ENCODE data around the gene ST6GALNAC3.
"Not testable (repeated sequence)": the region's sequence is repeated elsewhere in the genome, so short reads cannot be mapped to it uniquely, and the experiment has no call there.

Gene ST6GALNAC3

DNA sequence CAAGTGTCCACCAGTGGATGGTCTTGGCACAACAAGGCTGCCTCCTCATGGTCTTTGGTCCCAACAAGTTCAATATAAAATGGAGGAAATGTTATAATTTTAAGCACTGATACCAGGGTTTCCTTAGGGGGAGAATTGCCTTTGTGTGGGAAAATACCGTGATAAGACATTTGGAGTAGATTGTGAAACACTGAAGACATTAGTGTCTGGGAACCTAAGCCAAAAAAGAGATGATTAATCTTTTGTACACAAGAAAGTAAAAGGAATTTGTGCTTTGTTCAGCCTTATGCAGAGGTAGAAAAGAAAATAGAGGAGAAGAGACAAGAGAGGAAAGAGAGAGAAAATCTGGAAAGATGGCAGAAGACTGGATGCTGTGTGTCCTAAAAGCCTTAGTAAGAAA is 36.1 kb downstream of the ST6GALNAC3 start:
- no peaks in the 10 kb centered on the region for H3K9me2 ChIP-seq (replicated peaks; ENCODE audit: low read depth, low read length)
- no peak overlapping the region for H2AFZ ChIP-seq (ENCODE audit: low read length)
- H3K36me3 ChIP-seq (ENCODE audit: insufficient read depth, low read length): no peaks in the 10 kb centered on the region
- H3K4me3 ChIP-seq (ENCODE audit: low read length, poor library complexity, severe bottlenecking): no peak overlapping the region
- no peaks in the 10 kb centered on the region for H3K9me3 ChIP-seq (ENCODE audit: insufficient read depth, low read depth, low read length)
- no peaks in the 10 kb centered on the region for H3K79me2 ChIP-seq (ENCODE audit: insufficient read depth, low read length)
- peaks cover 46% of the 10 kb centered on the region for H3K27me3 ChIP-seq (ENCODE audit: insufficient read depth, low read length, poor library complexity, severe bottlenecking)
- no peak overlapping the region for H3K9ac ChIP-seq (ENCODE audit: low read depth, low read length, poor library complexity, severe bottlenecking)
- H3K4me2 ChIP-seq (ENCODE audit: low read depth, low read length, poor library complexity, severe bottlenecking): no peak overlapping the region
- no peaks in the 10 kb centered on the region for H3F3A ChIP-seq (ENCODE audit: low read depth)
- no peaks in the 10 kb centered on the region for H3K4me1 ChIP-seq (ENCODE audit: insufficient read depth, low read length, poor library complexity, severe bottlenecking)
- no peaks in the 10 kb centered on the region for H4K20me1 ChIP-seq (ENCODE audit: insufficient read depth, low read length, poor library complexity, severe bottlenecking)
- TF ChIP-seq, protein P1, sequence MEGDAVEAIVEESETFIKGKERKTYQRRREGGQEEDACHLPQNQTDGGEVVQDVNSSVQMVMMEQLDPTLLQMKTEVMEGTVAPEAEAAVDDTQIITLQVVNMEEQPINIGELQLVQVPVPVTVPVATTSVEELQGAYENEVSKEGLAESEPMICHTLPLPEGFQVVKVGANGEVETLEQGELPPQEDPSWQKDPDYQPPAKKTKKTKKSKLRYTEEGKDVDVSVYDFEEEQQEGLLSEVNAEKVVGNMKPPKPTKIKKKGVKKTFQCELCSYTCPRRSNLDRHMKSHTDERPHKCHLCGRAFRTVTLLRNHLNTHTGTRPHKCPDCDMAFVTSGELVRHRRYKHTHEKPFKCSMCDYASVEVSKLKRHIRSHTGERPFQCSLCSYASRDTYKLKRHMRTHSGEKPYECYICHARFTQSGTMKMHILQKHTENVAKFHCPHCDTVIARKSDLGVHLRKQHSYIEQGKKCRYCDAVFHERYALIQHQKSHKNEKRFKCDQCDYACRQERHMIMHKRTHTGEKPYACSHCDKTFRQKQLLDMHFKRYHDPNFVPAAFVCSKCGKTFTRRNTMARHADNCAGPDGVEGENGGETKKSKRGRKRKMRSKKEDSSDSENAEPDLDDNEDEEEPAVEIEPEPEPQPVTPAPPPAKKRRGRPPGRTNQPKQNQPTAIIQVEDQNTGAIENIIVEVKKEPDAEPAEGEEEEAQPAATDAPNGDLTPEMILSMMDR (conservative IDR thresholded peaks at IDR 0.05; ENCODE audit: low read length): no peak
- TF ChIP-seq EZH2phosphoT487 (IDR thresholded peaks at IDR 0.05; ENCODE audit: borderline replicate concordance): no peak

DNA sequence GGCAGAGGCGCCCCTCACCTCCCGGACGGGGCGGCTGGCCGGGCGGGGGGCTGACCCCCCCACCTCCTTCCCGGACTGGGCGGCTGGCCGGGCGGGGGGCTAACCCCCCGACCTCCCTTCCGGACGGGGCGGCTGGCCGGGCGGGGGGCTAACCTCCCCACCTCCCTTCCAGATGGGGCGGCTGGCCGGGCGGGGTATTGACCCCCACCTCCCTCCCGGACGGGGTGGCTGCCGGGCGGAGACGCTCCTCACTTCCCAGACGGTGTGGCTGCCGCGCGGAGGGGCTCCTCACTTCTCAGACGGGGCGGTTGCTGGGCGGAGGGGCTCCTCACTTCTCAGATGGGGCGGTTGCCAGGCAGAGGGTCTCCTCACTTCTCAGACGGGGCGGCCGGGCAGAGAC is 37.8 kb downstream of the ST6GALNAC3 start:
- H3K9me2 ChIP-seq (replicated peaks; ENCODE audit: low read depth, low read length); H3K79me2 ChIP-seq (ENCODE audit: insufficient read depth, low read length); H2AFZ ChIP-seq (ENCODE audit: low read length); H3K4me3 ChIP-seq (ENCODE audit: low read length, poor library complexity, severe bottlenecking); H3K36me3 ChIP-seq (ENCODE audit: insufficient read depth, low read length); H3K9me3 ChIP-seq (ENCODE audit: insufficient read depth, low read depth, low read length); H4K20me1 ChIP-seq (ENCODE audit: insufficient read depth, low read length, poor library complexity, severe bottlenecking); H3F3A ChIP-seq (ENCODE audit: low read depth); H3K4me1 ChIP-seq (ENCODE audit: insufficient read depth, low read length, poor library complexity, severe bottlenecking); H3K9ac ChIP-seq (ENCODE audit: low read depth, low read length, poor library complexity, severe bottlenecking); H3K4me2 ChIP-seq (ENCODE audit: low read depth, low read length, poor library complexity, severe bottlenecking): not testable (repeated sequence)
- H3K27me3 ChIP-seq (ENCODE audit: insufficient read depth, low read length, poor library complexity, severe bottlenecking): peaks cover 39% of the 10 kb centered on the region

DNA sequence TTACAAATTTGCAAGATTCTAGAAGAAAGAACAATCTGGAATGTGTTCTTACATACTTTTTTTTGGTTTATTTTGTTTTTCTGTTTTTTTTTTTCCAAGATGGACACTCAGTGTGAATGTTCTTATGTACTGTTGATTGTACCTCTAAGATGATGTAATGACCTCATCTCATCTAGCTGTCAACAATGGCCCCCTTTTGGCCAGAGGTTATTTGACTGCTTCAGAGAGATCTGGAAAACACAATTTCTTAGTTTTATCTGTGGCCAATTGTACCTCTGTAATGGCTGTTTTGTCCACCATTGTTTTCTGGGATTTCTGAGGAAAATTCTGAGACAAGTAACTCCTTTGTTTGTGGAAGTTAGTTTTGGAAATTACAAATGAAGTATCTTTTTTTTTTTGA is 38.9 kb downstream of the ST6GALNAC3 start:
- Histone ChIP-seq H3K27me3 (ENCODE audit: insufficient read depth, low read length, poor library complexity, severe bottlenecking) (peaks cover 27% of the 10 kb centered on the region), H3K9me3 (ENCODE audit: insufficient read depth, low read depth, low read length) (no peaks in the 10 kb centered on the region), H2AFZ (ENCODE audit: low read length) (no peak overlapping the region), H3K4me1 (ENCODE audit: insufficient read depth, low read length, poor library complexity, severe bottlenecking) (no peaks in the 10 kb centered on the region), H3K79me2 (ENCODE audit: insufficient read depth, low read length) (no peaks in the 10 kb centered on the region), H3K4me3 (ENCODE audit: low read length, poor library complexity, severe bottlenecking) (no peak overlapping the region), H3K36me3 (ENCODE audit: insufficient read depth, low read length) (no peaks in the 10 kb centered on the region), H3K4me2 (ENCODE audit: low read depth, low read length, poor library complexity, severe bottlenecking) (no peak overlapping the region), H4K20me1 (ENCODE audit: insufficient read depth, low read length, poor library complexity, severe bottlenecking) (no peaks in the 10 kb centered on the region), H3K9me2 (replicated peaks; ENCODE audit: low read depth, low read length) (no peaks in the 10 kb centered on the region), H3F3A (ENCODE audit: low read depth) (no peaks in the 10 kb centered on the region), H3K9ac (ENCODE audit: low read depth, low read length, poor library complexity, severe bottlenecking) (no peak overlapping the region)
- TF ChIP-seq, protein P1 (conservative IDR thresholded peaks at IDR 0.05; ENCODE audit: low read length): no peak
- TF ChIP-seq EZH2phosphoT487 (IDR thresholded peaks at IDR 0.05; ENCODE audit: borderline replicate concordance): no peak

DNA sequence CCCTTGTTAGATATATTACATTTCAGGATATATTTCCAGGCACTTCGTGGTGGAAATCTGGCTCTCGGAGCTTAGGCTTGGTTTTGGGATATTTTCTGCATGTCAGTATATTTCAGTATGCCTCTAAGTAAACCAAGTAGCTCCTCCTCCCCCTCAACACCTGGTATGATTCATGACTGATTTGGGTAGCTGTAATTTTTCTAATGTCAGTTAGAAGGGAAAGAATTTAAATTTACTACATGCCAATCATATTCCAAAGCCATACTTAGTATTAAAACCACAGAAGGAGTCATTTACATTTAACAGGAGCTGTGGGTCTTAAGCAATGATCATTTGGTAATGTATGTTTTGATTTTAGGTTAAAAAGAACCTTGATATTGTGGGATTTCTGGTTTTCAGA is 40.6 kb downstream of the ST6GALNAC3 start:
- Histone ChIP-seq H3K9ac (ENCODE audit: low read depth, low read length, poor library complexity, severe bottlenecking) (no peak overlapping the region), H3F3A (ENCODE audit: low read depth) (no peaks in the 10 kb centered on the region), H3K79me2 (ENCODE audit: insufficient read depth, low read length) (no peaks in the 10 kb centered on the region), H3K36me3 (ENCODE audit: insufficient read depth, low read length) (no peaks in the 10 kb centered on the region), H4K20me1 (ENCODE audit: insufficient read depth, low read length, poor library complexity, severe bottlenecking) (no peaks in the 10 kb centered on the region), H3K4me2 (ENCODE audit: low read depth, low read length, poor library complexity, severe bottlenecking) (no peak overlapping the region), H2AFZ (ENCODE audit: low read length) (no peak overlapping the region), H3K9me3 (ENCODE audit: insufficient read depth, low read depth, low read length) (no peaks in the 10 kb centered on the region), H3K27me3 (ENCODE audit: insufficient read depth, low read length, poor library complexity, severe bottlenecking) (peaks cover 10% of the 10 kb centered on the region), H3K4me3 (ENCODE audit: low read length, poor library complexity, severe bottlenecking) (no peak overlapping the region), H3K9me2 (replicated peaks; ENCODE audit: low read depth, low read length) (no peaks in the 10 kb centered on the region), H3K4me1 (ENCODE audit: insufficient read depth, low read length, poor library complexity, severe bottlenecking) (no peaks in the 10 kb centered on the region)
- TF ChIP-seq, protein P1 (conservative IDR thresholded peaks at IDR 0.05; ENCODE audit: low read length): no peak
- TF ChIP-seq EZH2phosphoT487 (IDR thresholded peaks at IDR 0.05; ENCODE audit: borderline replicate concordance): no peak

Measured in Loucy (cell line).